HepG2 (cell line): ENCODE results near the gene KIZ. TPM values are rescaled to one million over a fixed set of nuclear protein-coding genes. Genes with fewer than 3 reads are reported as not detected.
A peak's percentile ranks its signal among the peaks of the same experiment; 100 is the strongest.

Experiments used
- DZIP1 ChIP-seq: sonication (generic); formaldehyde crosslinking; IDR thresholded peaks from 2 replicates; pipeline ENCODE4 v1.5.0; 2020; ENCODE audit warnings: mild to moderate bottlenecking, missing genetic modification reagents
- ETS1 ChIP-seq: sonication (generic); formaldehyde crosslinking; IDR thresholded peaks from 2 replicates; pipeline ENCODE4 v1.4.0; 2020; ENCODE audit warnings: missing genetic modification reagents
- KDM2A ChIP-seq: sonication (generic); formaldehyde crosslinking; IDR thresholded peaks from 2 replicates; pipeline ENCODE4 v1.4.0; 2020; ENCODE audit warnings: low read depth, missing genetic modification reagents, borderline replicate concordance
- NFE2L1 ChIP-seq: sonication (generic); formaldehyde crosslinking; IDR thresholded peaks from 2 replicates; pipeline ENCODE4 v1.4.0; 2020; ENCODE audit warnings: missing genetic modification reagents, mild to moderate bottlenecking, borderline replicate concordance
- SP4 ChIP-seq: sonication (generic); formaldehyde crosslinking; IDR thresholded peaks from 2 replicates; pipeline ENCODE4 v1.8.1; 2023; ENCODE audit warnings: mild to moderate bottlenecking, missing genetic modification reagents
- TARDBP ChIP-seq: sonication (generic); formaldehyde crosslinking; IDR thresholded peaks from 2 replicates; pipeline ENCODE4 v1.8.0; 2022; ENCODE audit warnings: mild to moderate bottlenecking, missing genetic modification reagents
- TBX2 ChIP-seq: sonication (generic); formaldehyde crosslinking; IDR thresholded peaks from 2 replicates; pipeline ENCODE4 v1.5.0; 2020; ENCODE audit warnings: missing genetic modification reagents, mild to moderate bottlenecking, borderline replicate concordance
- YY1 ChIP-seq: IDR thresholded peaks from 2 replicates; pipeline ENCODE4 v1.6.1; 2011; ENCODE audit warnings: low read length, low read depth, moderate library complexity, mild to moderate bottlenecking; ENCODE audit not compliant: insufficient read depth, insufficient replicate concordance
- ZNF143 ChIP-seq: sonication (generic); formaldehyde crosslinking; IDR thresholded peaks from 2 replicates; pipeline ENCODE4 v1.4.0; 2020; ENCODE audit warnings: missing genetic modification reagents
- ZNF225 ChIP-seq: sonication (generic); formaldehyde crosslinking; IDR thresholded peaks from 2 replicates; pipeline ENCODE4 v1.4.0; 2020; ENCODE audit warnings: mild to moderate bottlenecking, missing genetic modification reagents
- ZNF432 ChIP-seq: sonication (generic); formaldehyde crosslinking; IDR thresholded peaks from 2 replicates; pipeline ENCODE4 v1.5.0; 2020; ENCODE audit warnings: missing genetic modification reagents, mild to moderate bottlenecking, borderline replicate concordance
- ZNF629 ChIP-seq: sonication (generic); formaldehyde crosslinking; conservative IDR thresholded peaks from 2 replicates; pipeline ENCODE4 v1.5.0; 2020; ENCODE audit warnings: missing genetic modification reagents
- ZNF746 ChIP-seq: sonication (generic); formaldehyde crosslinking; IDR thresholded peaks from 2 replicates; pipeline ENCODE4 v1.8.0; 2022; ENCODE audit warnings: mild to moderate bottlenecking, missing genetic modification reagents
- polyA plus RNA-seq, 8 experiments: library from polyadenylated mRNA; depleted of rRNA in 3 of 8; stranded (reverse) in 7 of 8; unstranded in 1 of 8; fragments of >200 nt; fragmentation: Illumina TruSeq in 4 of 8; extraction: Trizol in 4 of 8; gene quantifications; 2 replicates each; pipeline versions ENCODE4 v1.2.1 to v1.2.3, GENCODE V29; 2011 to 2016; ENCODE audit warnings: low read depth in 4 of 8, missing spikeins in 1 of 8, mixed read lengths in 1 of 8; ENCODE audit not compliant: insufficient read depth in 1 of 8
- total RNA-seq, 5 experiments: library from RNA; depleted of rRNA; stranded (reverse); fragments of >200 nt; fragmentation: Illumina TruSeq; extraction: Trizol; gene quantifications; 2 replicates each; pipeline ENCODE4 v1.2.3, GENCODE V29; 2016; ENCODE audit warnings: low read depth in 1 of 5
- TF ChIP-seq, protein P1 (sequence below): sonication (generic); formaldehyde crosslinking; IDR thresholded peaks from 2 replicates; pipeline ENCODE4 v1.5.1; 2020; ENCODE audit warnings: mild to moderate bottlenecking, missing genetic modification reagents, moderate library complexity
- TF ChIP-seq, protein P2 (sequence below): sonication (generic); formaldehyde crosslinking; IDR thresholded peaks from 2 replicates; pipeline ENCODE4 v1.4.0; 2020; ENCODE audit warnings: missing genetic modification reagents

The KIZ gene
- total and polyA plus RNA-seq, 2 of the 13 experiments (the other 11 are each of a cell fraction or from before 2014, with no cell fraction given) = 46.3 to 114 TPM

GRCh38 chr20:21125849-21126580 is at the start of gene KIZ (continued):
- TF ChIP-seq ZNF746 (CRISPR knock-in tag) (peak; percentile 49), TARDBP (peak; percentile 90), NFE2L1 (CRISPR knock-in tag) (no peak), ZNF432 (CRISPR knock-in tag) (no peak), ZNF225 (CRISPR knock-in tag) (peak; percentile 97; the same call in 1 of the 2 replicates), TBX2 (CRISPR knock-in tag) (peak; percentile 90), ZNF143 (CRISPR knock-in tag) (peak; percentile 90), KDM2A (CRISPR knock-in tag) (peak; percentile 91), DZIP1 (0 out of 2 replicates have a peak, but pooled peaks have one; percentile 23), ETS1 (CRISPR knock-in tag) (no peak), YY1 (peak; percentile 81), ZNF629 (CRISPR knock-in tag) (peak; percentile 28; the same call in 1 of the 2 replicates), SP4 (peak; percentile 99)
- TF ChIP-seq, protein P1, sequence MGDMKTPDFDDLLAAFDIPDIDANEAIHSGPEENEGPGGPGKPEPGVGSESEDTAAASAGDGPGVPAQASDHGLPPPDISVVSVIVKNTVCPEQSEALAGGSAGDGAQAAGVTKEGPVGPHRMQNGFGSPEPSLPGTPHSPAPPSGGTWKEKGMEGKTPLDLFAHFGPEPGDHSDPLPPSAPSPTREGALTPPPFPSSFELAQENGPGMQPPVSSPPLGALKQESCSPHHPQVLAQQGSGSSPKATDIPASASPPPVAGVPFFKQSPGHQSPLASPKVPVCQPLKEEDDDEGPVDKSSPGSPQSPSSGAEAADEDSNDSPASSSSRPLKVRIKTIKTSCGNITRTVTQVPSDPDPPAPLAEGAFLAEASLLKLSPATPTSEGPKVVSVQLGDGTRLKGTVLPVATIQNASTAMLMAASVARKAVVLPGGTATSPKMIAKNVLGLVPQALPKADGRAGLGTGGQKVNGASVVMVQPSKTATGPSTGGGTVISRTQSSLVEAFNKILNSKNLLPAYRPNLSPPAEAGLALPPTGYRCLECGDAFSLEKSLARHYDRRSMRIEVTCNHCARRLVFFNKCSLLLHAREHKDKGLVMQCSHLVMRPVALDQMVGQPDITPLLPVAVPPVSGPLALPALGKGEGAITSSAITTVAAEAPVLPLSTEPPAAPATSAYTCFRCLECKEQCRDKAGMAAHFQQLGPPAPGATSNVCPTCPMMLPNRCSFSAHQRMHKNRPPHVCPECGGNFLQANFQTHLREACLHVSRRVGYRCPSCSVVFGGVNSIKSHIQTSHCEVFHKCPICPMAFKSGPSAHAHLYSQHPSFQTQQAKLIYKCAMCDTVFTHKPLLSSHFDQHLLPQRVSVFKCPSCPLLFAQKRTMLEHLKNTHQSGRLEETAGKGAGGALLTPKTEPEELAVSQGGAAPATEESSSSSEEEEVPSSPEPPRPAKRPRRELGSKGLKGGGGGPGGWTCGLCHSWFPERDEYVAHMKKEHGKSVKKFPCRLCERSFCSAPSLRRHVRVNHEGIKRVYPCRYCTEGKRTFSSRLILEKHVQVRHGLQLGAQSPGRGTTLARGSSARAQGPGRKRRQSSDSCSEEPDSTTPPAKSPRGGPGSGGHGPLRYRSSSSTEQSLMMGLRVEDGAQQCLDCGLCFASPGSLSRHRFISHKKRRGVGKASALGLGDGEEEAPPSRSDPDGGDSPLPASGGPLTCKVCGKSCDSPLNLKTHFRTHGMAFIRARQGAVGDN (CRISPR knock-in tag) = peak; percentile 97
- TF ChIP-seq, protein P2, sequence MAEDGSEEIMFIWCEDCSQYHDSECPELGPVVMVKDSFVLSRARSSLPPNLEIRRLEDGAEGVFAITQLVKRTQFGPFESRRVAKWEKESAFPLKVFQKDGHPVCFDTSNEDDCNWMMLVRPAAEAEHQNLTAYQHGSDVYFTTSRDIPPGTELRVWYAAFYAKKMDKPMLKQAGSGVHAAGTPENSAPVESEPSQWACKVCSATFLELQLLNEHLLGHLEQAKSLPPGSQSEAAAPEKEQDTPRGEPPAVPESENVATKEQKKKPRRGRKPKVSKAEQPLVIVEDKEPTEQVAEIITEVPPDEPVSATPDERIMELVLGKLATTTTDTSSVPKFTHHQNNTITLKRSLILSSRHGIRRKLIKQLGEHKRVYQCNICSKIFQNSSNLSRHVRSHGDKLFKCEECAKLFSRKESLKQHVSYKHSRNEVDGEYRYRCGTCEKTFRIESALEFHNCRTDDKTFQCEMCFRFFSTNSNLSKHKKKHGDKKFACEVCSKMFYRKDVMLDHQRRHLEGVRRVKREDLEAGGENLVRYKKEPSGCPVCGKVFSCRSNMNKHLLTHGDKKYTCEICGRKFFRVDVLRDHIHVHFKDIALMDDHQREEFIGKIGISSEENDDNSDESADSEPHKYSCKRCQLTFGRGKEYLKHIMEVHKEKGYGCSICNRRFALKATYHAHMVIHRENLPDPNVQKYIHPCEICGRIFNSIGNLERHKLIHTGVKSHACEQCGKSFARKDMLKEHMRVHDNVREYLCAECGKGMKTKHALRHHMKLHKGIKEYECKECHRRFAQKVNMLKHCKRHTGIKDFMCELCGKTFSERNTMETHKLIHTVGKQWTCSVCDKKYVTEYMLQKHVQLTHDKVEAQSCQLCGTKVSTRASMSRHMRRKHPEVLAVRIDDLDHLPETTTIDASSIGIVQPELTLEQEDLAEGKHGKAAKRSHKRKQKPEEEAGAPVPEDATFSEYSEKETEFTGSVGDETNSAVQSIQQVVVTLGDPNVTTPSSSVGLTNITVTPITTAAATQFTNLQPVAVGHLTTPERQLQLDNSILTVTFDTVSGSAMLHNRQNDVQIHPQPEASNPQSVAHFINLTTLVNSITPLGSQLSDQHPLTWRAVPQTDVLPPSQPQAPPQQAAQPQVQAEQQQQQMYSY = peak; percentile 39; the same call in 1 of the 2 replicates
